Muscle of leg (tissue), 11 donors: ENCODE data around the gene SMAD4. TPM values are rescaled to one million over a fixed set of nuclear protein-coding genes. Genes with fewer than 3 reads are reported as not detected.
A peak's percentile ranks its signal among the peaks of the same experiment; 100 is the strongest.

Source experiments
- DNase-seq: peaks from one replicate; pipeline ENCODE4 v3.0.0; 2013
- H3K27ac ChIP-seq: one replicate; pipeline ENCODE4 v1.5.1; 2013; ENCODE audit warnings: mild to moderate bottlenecking, low read length, control low read depth
- H3K27me3 ChIP-seq: one replicate; pipeline ENCODE4 v1.6.1; 2013; ENCODE audit warnings: low read length; ENCODE audit not compliant: control insufficient read depth, insufficient read depth
- H3K36me3 ChIP-seq: one replicate; pipeline ENCODE4 v1.6.1; 2013; ENCODE audit warnings: low read length; ENCODE audit not compliant: control insufficient read depth, insufficient read depth
- H3K4me1 ChIP-seq: one replicate; pipeline ENCODE4 v1.6.1; 2013; ENCODE audit warnings: low read length; ENCODE audit not compliant: control insufficient read depth, insufficient read depth
- H3K4me3 ChIP-seq: one replicate; pipeline ENCODE4 v1.5.1; 2013; ENCODE audit warnings: low read length, control low read depth
- H3K9me3 ChIP-seq: replicated peaks from 2 replicates; pipeline ENCODE4 v1.6.1; 2013; ENCODE audit warnings: low read depth, low read length; ENCODE audit not compliant: control insufficient read depth
- WGBS: methylation state at CpG from one replicate; pipeline ENCODE4 v1.1.5; 2013; ENCODE audit warnings: missing lambda C conversion rate; ENCODE audit not compliant: insufficient coverage; 5-methylcytosine and 5-hydroxymethylcytosine counted together
- polyA plus RNA-seq, 8 donors: library from polyadenylated mRNA; unstranded; fragments of 120-200 nt; gene quantifications; one replicate each; pipeline versions ENCODE4 v1.2.1 to v1.2.3, GENCODE V29; 2013; ENCODE audit warnings: inconsistent platforms in 1 of 8, low replicate concordance in 1 of 8; ENCODE audit not compliant: insufficient read length in 8 of 8, insufficient read depth in 1 of 8
- total RNA-seq: library from RNA; stranded (reverse); fragments of 120-200 nt; gene quantifications from one replicate; pipeline ENCODE4 v1.2.4, GENCODE V29; 2013

Gene SMAD4
- total and polyA plus RNA-seq, 9 donors = 67.8 to 102 (median 78.6) TPM

DNA sequence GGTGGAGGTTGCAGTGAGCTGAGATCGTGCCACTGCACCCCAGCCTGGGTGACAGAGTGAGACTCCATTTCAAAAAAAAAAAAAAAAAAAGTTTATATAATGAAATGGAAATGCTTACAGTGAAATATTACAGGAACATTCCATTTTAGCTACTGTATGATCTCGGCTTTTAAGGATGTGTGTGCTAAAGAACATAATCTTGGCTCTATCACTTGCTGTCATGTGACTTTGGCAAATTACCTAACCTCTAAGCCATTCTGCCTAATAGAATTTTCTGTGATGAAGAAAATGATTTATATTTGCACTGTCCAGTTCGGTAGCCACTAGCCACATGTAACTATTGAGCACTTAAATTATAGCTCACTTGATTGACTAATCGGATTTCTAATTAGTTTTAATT lies 36.3 kb downstream of the SMAD4 start:
- H3K36me3 ChIP-seq = peaks cover 17% of the 10 kb centered on the region
- WGBS = no CpG with 5 or more reads among the region's 4 CpGs
- H3K9me3 ChIP-seq = no peaks in the 10 kb centered on the region
- no peaks in the 10 kb centered on the region for H3K27me3 ChIP-seq
- no peak overlapping the region for H3K4me3 ChIP-seq
- H3K27ac ChIP-seq = no peak overlapping the region
- DNase-seq = peak; percentile 32
- no peaks in the 10 kb centered on the region for H3K4me1 ChIP-seq

DNA sequence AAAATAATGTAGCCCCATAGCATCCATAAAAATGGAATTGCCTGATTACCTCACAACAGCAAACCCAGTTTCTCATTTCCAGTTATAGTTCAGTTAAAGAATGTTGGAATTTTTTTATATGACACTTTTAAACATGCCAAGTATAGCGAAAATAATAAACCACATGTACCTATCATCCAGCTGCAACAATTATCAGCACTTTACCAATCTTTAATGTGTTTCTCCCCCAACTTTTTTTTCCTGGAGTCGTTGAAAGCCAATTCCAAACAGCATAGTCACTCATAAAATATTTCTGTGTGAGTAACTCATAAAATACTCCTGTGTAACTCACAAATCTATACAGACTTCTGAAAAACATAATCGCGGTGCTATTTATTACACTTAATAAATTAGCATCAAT lies 38.1 kb downstream of the SMAD4 start:
- no peaks in the 10 kb centered on the region for H3K9me3 ChIP-seq
- no peaks in the 10 kb centered on the region for H3K4me1 ChIP-seq
- no CpG with 5 or more reads among the region's 4 CpGs for WGBS
- DNase-seq = no peak
- H3K27ac ChIP-seq = no peak overlapping the region
- no peak overlapping the region for H3K4me3 ChIP-seq
- H3K36me3 ChIP-seq = peaks cover 17% of the 10 kb centered on the region
- H3K27me3 ChIP-seq = no peaks in the 10 kb centered on the region

DNA sequence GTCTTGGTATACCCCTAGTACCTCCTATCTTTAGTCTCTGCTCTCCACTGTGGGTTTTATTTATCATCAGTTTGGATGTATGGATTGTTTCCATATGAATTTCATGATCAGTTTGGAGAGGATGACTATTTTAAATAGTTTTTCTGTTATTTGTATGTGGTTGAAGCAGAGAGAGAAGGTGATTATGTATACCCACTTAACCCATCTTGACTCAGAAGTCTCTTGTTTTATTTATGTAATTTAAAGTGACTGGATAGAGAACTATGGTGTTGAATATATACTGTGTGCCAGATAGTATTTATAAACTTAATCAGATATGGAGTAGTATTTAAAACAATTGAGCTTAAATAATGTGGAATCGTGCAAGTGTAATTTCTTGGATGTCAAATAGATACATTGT lies 39.9 kb downstream of the SMAD4 start:
- H3K27me3 ChIP-seq = no peaks in the 10 kb centered on the region
- H3K27ac ChIP-seq = no peak overlapping the region
- H3K4me1 ChIP-seq = no peaks in the 10 kb centered on the region
- H3K4me3 ChIP-seq = no peak overlapping the region
- H3K9me3 ChIP-seq = no peaks in the 10 kb centered on the region
- H3K36me3 ChIP-seq = peaks cover 12% of the 10 kb centered on the region
- no peak for DNase-seq
- no CpG with 5 or more reads among the region's 1 CpG for WGBS

DNA sequence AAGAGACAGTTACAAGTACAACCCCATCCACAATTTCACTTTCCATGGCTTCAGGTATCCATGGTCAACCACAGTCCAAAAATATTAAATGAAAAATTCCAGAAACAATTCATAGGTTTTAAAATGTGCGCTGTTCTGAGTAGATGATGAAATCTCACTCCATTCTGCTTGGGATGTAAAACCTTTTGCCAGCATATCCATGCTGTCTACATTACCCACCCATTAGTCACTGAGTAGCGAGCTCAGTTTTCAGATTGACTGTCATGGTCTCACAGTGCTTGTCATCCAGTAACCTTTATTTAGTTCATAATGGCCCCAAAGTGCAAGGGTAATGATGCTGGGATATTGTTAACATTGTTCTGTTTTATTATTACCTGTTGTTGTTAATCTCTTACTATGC lies 40.5 kb downstream of the SMAD4 start:
- H3K36me3 ChIP-seq = peaks cover 9% of the 10 kb centered on the region
- WGBS = no CpG with 5 or more reads among the region's 2 CpGs
- DNase-seq = no peak

DNA sequence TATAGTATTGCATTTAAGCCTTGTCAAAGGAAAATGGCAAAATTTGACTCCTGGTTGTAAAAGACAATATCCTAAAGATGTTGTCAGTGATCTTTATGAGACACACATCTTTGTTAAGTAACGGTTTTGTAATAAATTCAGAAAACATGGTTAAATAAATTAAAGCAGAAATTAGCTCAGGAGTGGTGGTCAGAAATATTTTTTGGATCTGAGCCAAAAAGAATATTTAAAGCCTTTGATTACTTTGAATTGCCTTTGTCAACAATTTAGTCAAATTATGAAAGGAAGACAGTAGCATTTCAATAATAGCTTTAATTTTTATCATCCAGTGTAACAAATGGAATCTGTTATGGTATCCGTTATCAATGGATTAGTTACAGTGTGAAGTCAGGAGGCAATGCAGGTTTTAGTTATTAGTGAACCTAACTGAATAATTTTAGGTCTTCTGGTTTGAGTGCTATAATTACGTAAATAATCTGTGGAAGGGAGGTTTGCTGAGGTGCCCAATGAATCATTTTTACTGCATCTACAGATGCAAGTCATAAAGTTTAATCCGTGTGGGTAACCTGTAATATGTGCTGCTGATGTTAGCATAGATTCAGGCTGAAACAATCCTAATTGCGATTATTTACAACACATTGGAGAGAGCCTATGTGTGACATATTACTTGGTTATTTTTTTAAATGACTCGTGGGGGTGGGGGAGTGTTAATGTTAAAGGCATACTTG lies 42.7 kb downstream of the SMAD4 start:
- Histone ChIP-seq H3K4me3 (no peak overlapping the region), H3K36me3 (peaks cover 12% of the 10 kb centered on the region), H3K27me3 (no peaks in the 10 kb centered on the region), H3K4me1 (peaks cover 2% of the 10 kb centered on the region), H3K9me3 (no peaks in the 10 kb centered on the region), H3K27ac (no peak overlapping the region)
- 86% methylated on average over 1 of the region's 6 CpGs for WGBS
- DNase-seq = no peak

More for the DNA sequence above, 40.5 kb downstream of the SMAD4 start:
- no peaks in the 10 kb centered on the region for H3K27me3 ChIP-seq
- no peak overlapping the region for H3K4me3 ChIP-seq
- H3K27ac ChIP-seq = no peak overlapping the region
- H3K9me3 ChIP-seq = no peaks in the 10 kb centered on the region
- H3K4me1 ChIP-seq = no peaks in the 10 kb centered on the region

DNA sequence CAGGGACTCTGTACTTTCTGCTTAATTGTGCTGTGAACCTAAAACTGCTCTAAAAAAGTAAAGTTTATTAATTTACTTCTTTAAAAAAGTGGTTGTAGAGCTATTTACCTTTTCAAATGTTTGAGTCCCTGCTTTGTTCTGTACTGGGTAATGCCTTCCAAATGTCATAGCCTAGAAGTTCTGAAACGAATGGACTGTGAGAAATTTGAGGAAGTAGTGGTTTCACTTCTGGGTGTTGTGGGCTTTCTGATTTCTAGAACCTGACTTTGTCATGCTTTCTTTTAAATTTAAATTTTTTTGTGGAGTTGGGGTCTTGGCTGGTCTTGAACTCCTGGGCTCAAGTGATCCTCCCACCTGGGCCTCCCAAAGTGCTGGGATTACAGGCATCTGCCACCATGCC lies 44.6 kb downstream of the SMAD4 start:
- H3K4me3 ChIP-seq = no peak overlapping the region
- H3K4me1 ChIP-seq = peaks cover 2% of the 10 kb centered on the region
- 100% methylated on average over 1 of the region's 1 CpG for whole genome bisulfite sequencing
- no peaks in the 10 kb centered on the region for H3K27me3 ChIP-seq
- H3K9me3 ChIP-seq = no peaks in the 10 kb centered on the region
- peak; percentile 26 for DNase-seq
- peaks cover 14% of the 10 kb centered on the region for H3K36me3 ChIP-seq
- H3K27ac ChIP-seq = no peak overlapping the region

DNA sequence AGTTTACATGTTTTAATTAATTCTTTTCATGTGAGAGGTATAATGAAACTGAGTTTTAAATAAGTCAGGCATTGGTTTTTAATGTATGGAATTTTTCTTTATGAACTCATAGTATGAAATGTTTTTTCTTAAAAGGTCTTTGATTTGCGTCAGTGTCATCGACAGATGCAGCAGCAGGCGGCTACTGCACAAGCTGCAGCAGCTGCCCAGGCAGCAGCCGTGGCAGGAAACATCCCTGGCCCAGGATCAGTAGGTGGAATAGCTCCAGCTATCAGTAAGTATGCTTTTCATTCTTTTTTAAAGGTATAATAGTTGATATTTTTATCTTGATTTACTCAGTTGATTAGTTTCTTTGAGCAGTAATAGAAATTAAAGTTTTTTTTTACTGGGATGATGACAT lies 46.5 kb downstream of the SMAD4 start:
- Histone ChIP-seq H3K4me1 (peaks cover 2% of the 10 kb centered on the region), H3K4me3 (no peak overlapping the region), H3K36me3 (peaks cover 18% of the 10 kb centered on the region), H3K27me3 (no peaks in the 10 kb centered on the region), H3K27ac (peak overlapping the region; percentile 37), H3K9me3 (no peaks in the 10 kb centered on the region)
- WGBS = no CpG with 5 or more reads among the region's 4 CpGs
- DNase-seq = peak; percentile 38

DNA sequence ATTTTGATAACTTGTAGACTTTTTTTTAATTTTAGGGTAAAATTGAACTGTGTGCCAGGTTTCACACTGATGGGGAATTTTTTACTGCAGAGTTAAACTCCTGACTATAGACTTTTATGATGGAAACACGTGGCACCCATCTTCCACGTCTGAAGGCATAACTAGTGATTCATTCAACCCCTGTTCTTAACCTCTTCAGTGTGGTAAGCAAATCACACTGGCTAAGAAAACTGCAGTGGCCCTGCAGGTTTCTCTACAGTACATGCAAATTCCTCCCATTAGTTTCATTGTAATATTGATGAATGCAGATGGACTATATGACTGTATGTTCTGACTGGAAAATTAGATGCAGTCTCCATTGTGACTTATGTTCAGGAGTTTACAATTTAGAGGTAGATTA lies 47.2 kb downstream of the SMAD4 start:
- Histone ChIP-seq H3K9me3 (no peaks in the 10 kb centered on the region), H3K4me1 (peaks cover 2% of the 10 kb centered on the region), H3K27ac (no peak overlapping the region), H3K4me3 (no peak overlapping the region), H3K36me3 (peaks cover 19% of the 10 kb centered on the region), H3K27me3 (no peaks in the 10 kb centered on the region)
- DNase-seq = no peak
- 80% methylated on average over 1 of the region's 2 CpGs for WGBS

DNA sequence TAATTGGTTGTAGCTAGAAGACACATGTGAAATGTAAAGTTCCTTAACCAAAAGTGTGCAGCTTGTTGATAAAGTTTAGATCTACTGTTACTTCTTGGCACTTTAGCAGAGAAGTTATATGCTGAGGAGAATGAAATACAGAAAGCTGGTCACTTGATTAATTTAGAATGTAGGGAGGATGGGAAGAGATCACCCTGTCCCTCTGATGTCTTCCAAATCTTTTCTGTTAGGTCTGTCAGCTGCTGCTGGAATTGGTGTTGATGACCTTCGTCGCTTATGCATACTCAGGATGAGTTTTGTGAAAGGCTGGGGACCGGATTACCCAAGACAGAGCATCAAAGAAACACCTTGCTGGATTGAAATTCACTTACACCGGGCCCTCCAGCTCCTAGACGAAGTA lies 48.0 kb downstream of the SMAD4 start:
- Histone ChIP-seq H3K9me3 (no peaks in the 10 kb centered on the region), H3K27ac (no peak overlapping the region), H3K4me1 (peaks cover 2% of the 10 kb centered on the region), H3K36me3 (peaks cover 20% of the 10 kb centered on the region), H3K4me3 (no peak overlapping the region), H3K27me3 (no peaks in the 10 kb centered on the region)
- 100% methylated on average over 1 of the region's 5 CpGs for WGBS
- no peak for DNase-seq

DNA sequence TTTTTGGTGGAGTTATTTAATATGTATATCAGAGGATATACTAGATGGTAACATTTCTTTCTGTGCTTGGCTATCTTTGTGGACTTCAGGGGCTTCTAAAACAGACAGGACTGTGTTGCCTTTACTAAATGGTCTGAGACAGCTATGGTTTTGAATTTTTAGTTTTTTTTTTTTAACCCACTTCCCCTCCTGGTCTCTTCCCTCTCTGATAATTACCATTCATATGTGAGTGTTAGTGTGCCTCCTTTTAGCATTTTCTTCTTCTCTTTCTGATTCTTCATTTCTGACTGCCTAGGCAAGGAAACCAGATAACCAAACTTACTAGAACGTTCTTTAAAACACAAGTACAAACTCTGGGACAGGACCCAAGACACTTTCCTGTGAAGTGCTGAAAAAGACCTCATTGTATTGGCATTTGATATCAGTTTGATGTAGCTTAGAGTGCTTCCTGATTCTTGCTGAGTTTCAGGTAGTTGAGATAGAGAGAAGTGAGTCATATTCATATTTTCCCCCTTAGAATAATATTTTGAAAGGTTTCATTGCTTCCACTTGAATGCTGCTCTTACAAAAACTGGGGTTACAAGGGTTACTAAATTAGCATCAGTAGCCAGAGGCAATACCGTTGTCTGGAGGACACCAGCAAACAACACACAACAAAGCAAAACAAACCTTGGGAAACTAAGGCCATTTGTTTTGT lies 52.7 kb downstream of the SMAD4 start:
- Histone ChIP-seq H3K9me3 (no peaks in the 10 kb centered on the region), H3K27me3 (no peaks in the 10 kb centered on the region), H3K4me3 (no peak overlapping the region), H3K27ac (no peak overlapping the region), H3K36me3 (peaks cover 27% of the 10 kb centered on the region), H3K4me1 (no peaks in the 10 kb centered on the region)
- WGBS = no CpG with 5 or more reads among the region's 2 CpGs
- no peak for DNase-seq
